ENCODE data around the gene FGF21.

The FGF21 gene

GRCh38 chr19:48777720-48778119 is 22.4 kb downstream of the FGF21 start:
- no peak for DNase-seq
- Histone ChIP-seq H3K9me3 (ENCODE audit: insufficient read depth, low read depth, low read length) (peaks cover 5% of the 10 kb centered on the region), H2BK12ac (ENCODE audit: low read length) (no peak overlapping the region), H3K18ac (ENCODE audit: low read length) (no peak overlapping the region), H3K36me3 (ENCODE audit: control insufficient read depth in 1 of 2, insufficient read depth in 2 of 2, low read length in 2 of 2) (no peaks in the 10 kb centered on the region), H4K12ac (ENCODE audit: low read depth, low read length) (no peak overlapping the region), H2AFZ (ENCODE audit: insufficient read depth, low read length, poor library complexity) (no peak overlapping the region), H3K4ac (ENCODE audit: low read depth, low read length) (no peak overlapping the region), H3K27me3 (ENCODE audit: insufficient read depth, low read length) (no peaks in the 10 kb centered on the region), H3K79me1 (ENCODE audit: low read length) (no peaks in the 10 kb centered on the region), H3K79me2 (ENCODE audit: control insufficient read depth, insufficient read depth, low read length, poor library complexity) (no peaks in the 10 kb centered on the region), H3K4me3 (ENCODE audit: low read depth, low read length) (no peak overlapping the region), H2BK5ac (ENCODE audit: low read depth, low read length, poor library complexity) (no peak overlapping the region), H3K4me2 (ENCODE audit: low read length) (no peak overlapping the region), H2BK120ac (ENCODE audit: insufficient read depth, low read length, poor library complexity) (no peak overlapping the region), H3K23ac (ENCODE audit: low read length) (no peak overlapping the region), H4K8ac (ENCODE audit: low read depth, low read length) (no peak overlapping the region), H3K4me1 (ENCODE audit: control insufficient read depth in 1 of 2, insufficient read depth in 2 of 2, low read length in 2 of 2) (no peaks in the 10 kb centered on the region), H3K27ac (ENCODE audit: low read depth, low read length) (no peak overlapping the region), H3K9ac (ENCODE audit: low read length) (no peak overlapping the region), H4K91ac (ENCODE audit: low read depth, low read length) (no peak overlapping the region), H2AK5ac (ENCODE audit: low read length) (no peak overlapping the region), H3K14ac (ENCODE audit: low read length) (no peak overlapping the region)
- no CpG with 5 or more reads among the region's 12 CpGs for WGBS (ENCODE audit: extremely low coverage, insufficient coverage, insufficient read length)

DNA sequence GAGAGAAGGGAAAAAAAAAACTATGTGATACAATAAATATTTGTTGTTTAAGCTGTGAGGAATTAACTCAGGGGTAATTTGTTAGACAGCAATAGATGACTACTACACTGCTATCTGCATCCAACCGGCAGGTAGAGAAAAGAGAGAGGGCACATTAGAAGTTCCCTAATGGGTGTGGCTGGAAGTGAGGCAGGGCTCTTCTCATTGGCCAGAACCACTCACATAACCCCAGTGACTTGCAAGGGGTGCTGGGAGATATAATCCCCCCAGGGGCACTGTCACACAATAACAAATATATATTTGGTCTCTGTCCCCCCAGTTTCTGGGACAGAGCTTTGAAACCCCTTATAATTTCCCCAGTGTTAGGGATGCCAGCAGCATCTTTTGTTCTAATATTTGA is 24.3 kb downstream of the FGF21 start:
- H2BK12ac ChIP-seq (ENCODE audit: low read length): no peak overlapping the region
- no peak overlapping the region for H4K91ac ChIP-seq (ENCODE audit: low read depth, low read length)
- no peaks in the 10 kb centered on the region for H3K4me1 ChIP-seq (ENCODE audit: control insufficient read depth in 1 of 2, insufficient read depth in 2 of 2, low read length in 2 of 2)
- H3K4me3 ChIP-seq (ENCODE audit: low read depth, low read length): no peak overlapping the region
- no peak overlapping the region for H2AFZ ChIP-seq (ENCODE audit: insufficient read depth, low read length, poor library complexity)
- no CpG with 5 or more reads among the region's 1 CpG for WGBS (ENCODE audit: extremely low coverage, insufficient coverage, insufficient read length)
- no peak overlapping the region for H3K23ac ChIP-seq (ENCODE audit: low read length)
- H2BK5ac ChIP-seq (ENCODE audit: low read depth, low read length, poor library complexity): no peak overlapping the region
- H3K79me2 ChIP-seq (ENCODE audit: control insufficient read depth, insufficient read depth, low read length, poor library complexity): no peaks in the 10 kb centered on the region
- no peak overlapping the region for H4K8ac ChIP-seq (ENCODE audit: low read depth, low read length)
- no peaks in the 10 kb centered on the region for H3K79me1 ChIP-seq (ENCODE audit: low read length)
- no peak overlapping the region for H3K4me2 ChIP-seq (ENCODE audit: low read length)
- no peak overlapping the region for H3K27ac ChIP-seq (ENCODE audit: low read depth, low read length)
- H2BK120ac ChIP-seq (ENCODE audit: insufficient read depth, low read length, poor library complexity): no peak overlapping the region
- no peak overlapping the region for H2AK5ac ChIP-seq (ENCODE audit: low read length)
- no peaks in the 10 kb centered on the region for H3K27me3 ChIP-seq (ENCODE audit: insufficient read depth, low read length)
- H3K14ac ChIP-seq (ENCODE audit: low read length): no peak overlapping the region
- no peak for DNase-seq
- H3K4ac ChIP-seq (ENCODE audit: low read depth, low read length): no peak overlapping the region
- H3K9me3 ChIP-seq (ENCODE audit: insufficient read depth, low read depth, low read length): peaks cover 5% of the 10 kb centered on the region
- no peaks in the 10 kb centered on the region for H3K36me3 ChIP-seq (ENCODE audit: control insufficient read depth in 1 of 2, insufficient read depth in 2 of 2, low read length in 2 of 2)
- no peak overlapping the region for H3K18ac ChIP-seq (ENCODE audit: low read length)
- H3K9ac ChIP-seq (ENCODE audit: low read length): no peak overlapping the region
- H4K12ac ChIP-seq (ENCODE audit: low read depth, low read length): no peak overlapping the region

GRCh38 chr19:48780631-48781391 is 25.5 kb downstream of the FGF21 start:
- H3K4me2 ChIP-seq (ENCODE audit: low read length): no peak overlapping the region
- no peaks in the 10 kb centered on the region for H3K36me3 ChIP-seq (ENCODE audit: control insufficient read depth in 1 of 2, insufficient read depth in 2 of 2, low read length in 2 of 2)
- no peaks in the 10 kb centered on the region for H3K27me3 ChIP-seq (ENCODE audit: insufficient read depth, low read length)
- H3K4me1 ChIP-seq (ENCODE audit: control insufficient read depth in 1 of 2, insufficient read depth in 2 of 2, low read length in 2 of 2): no peaks in the 10 kb centered on the region
- WGBS (ENCODE audit: extremely low coverage, insufficient coverage, insufficient read length): no CpG with 5 or more reads among the region's 14 CpGs
- H3K27ac ChIP-seq (ENCODE audit: low read depth, low read length): no peak overlapping the region
- H2AFZ ChIP-seq (ENCODE audit: insufficient read depth, low read length, poor library complexity): no peak overlapping the region
- no peak overlapping the region for H2BK5ac ChIP-seq (ENCODE audit: low read depth, low read length, poor library complexity)
- H3K4me3 ChIP-seq (ENCODE audit: low read depth, low read length): no peak overlapping the region
- no peak overlapping the region for H4K91ac ChIP-seq (ENCODE audit: low read depth, low read length)
- no peaks in the 10 kb centered on the region for H3K79me1 ChIP-seq (ENCODE audit: low read length)
- no peak overlapping the region for H4K8ac ChIP-seq (ENCODE audit: low read depth, low read length)
- peak; percentile 39 to 53 for DNase-seq
- no peak overlapping the region for H3K9ac ChIP-seq (ENCODE audit: low read length)
- H2BK12ac ChIP-seq (ENCODE audit: low read length): no peak overlapping the region
- H3K9me3 ChIP-seq (ENCODE audit: insufficient read depth, low read depth, low read length): peaks cover 5% of the 10 kb centered on the region
- H3K18ac ChIP-seq (ENCODE audit: low read length): no peak overlapping the region
- no peak overlapping the region for H4K12ac ChIP-seq (ENCODE audit: low read depth, low read length)
- H3K14ac ChIP-seq (ENCODE audit: low read length): no peak overlapping the region
- H3K79me2 ChIP-seq (ENCODE audit: control insufficient read depth, insufficient read depth, low read length, poor library complexity): no peaks in the 10 kb centered on the region
- H2AK5ac ChIP-seq (ENCODE audit: low read length): no peak overlapping the region
- H3K23ac ChIP-seq (ENCODE audit: low read length): no peak overlapping the region
- no peak overlapping the region for H2BK120ac ChIP-seq (ENCODE audit: insufficient read depth, low read length, poor library complexity)
- no peak overlapping the region for H3K4ac ChIP-seq (ENCODE audit: low read depth, low read length)

- WGBS (ENCODE audit: extremely low coverage, insufficient coverage, insufficient read length): no CpG with 5 or more reads among the region's 5 CpGs
- H2AK5ac ChIP-seq (ENCODE audit: low read length): no peak overlapping the region
- no peak overlapping the region for H2BK5ac ChIP-seq (ENCODE audit: low read depth, low read length, poor library complexity)
- no peak overlapping the region for H4K8ac ChIP-seq (ENCODE audit: low read depth, low read length)
- no peak overlapping the region for H3K4me2 ChIP-seq (ENCODE audit: low read length)
- H3K9ac ChIP-seq (ENCODE audit: low read length): no peak overlapping the region
- no peak overlapping the region for H2BK12ac ChIP-seq (ENCODE audit: low read length)
- no peaks in the 10 kb centered on the region for H3K79me1 ChIP-seq (ENCODE audit: low read length)
- H2AFZ ChIP-seq (ENCODE audit: insufficient read depth, low read length, poor library complexity): no peak overlapping the region
- no peak overlapping the region for H3K14ac ChIP-seq (ENCODE audit: low read length)
- no peak overlapping the region for H3K23ac ChIP-seq (ENCODE audit: low read length)
- DNase-seq: no peak
- no peaks in the 10 kb centered on the region for H3K9me3 ChIP-seq (ENCODE audit: insufficient read depth, low read depth, low read length)
- H3K18ac ChIP-seq (ENCODE audit: low read length): no peak overlapping the region
- H3K27me3 ChIP-seq (ENCODE audit: insufficient read depth, low read length): no peaks in the 10 kb centered on the region
- H3K79me2 ChIP-seq (ENCODE audit: control insufficient read depth, insufficient read depth, low read length, poor library complexity): no peaks in the 10 kb centered on the region
- no peak overlapping the region for H4K12ac ChIP-seq (ENCODE audit: low read depth, low read length)
- no peaks in the 10 kb centered on the region for H3K4me1 ChIP-seq (ENCODE audit: control insufficient read depth in 1 of 2, insufficient read depth in 2 of 2, low read length in 2 of 2)
- H4K91ac ChIP-seq (ENCODE audit: low read depth, low read length): no peak overlapping the region
- no peaks in the 10 kb centered on the region for H3K36me3 ChIP-seq (ENCODE audit: control insufficient read depth in 1 of 2, insufficient read depth in 2 of 2, low read length in 2 of 2)
- H3K4ac ChIP-seq (ENCODE audit: low read depth, low read length): no peak overlapping the region
- H3K4me3 ChIP-seq (ENCODE audit: low read depth, low read length): no peak overlapping the region
- H2BK120ac ChIP-seq (ENCODE audit: insufficient read depth, low read length, poor library complexity): no peak overlapping the region
- H3K27ac ChIP-seq (ENCODE audit: low read depth, low read length): no peak overlapping the region
Observed at GRCh38 chr19:48784527-48784926, 29.2 kb downstream of the FGF21 start.

All from trophoblast cell (in vitro differentiated cells and primary cell).